Measurements from ENCODE around the gene FBXO30.
A peak's percentile ranks its signal among the peaks of the same experiment; 100 is the strongest.

Gene FBXO30, protein sequence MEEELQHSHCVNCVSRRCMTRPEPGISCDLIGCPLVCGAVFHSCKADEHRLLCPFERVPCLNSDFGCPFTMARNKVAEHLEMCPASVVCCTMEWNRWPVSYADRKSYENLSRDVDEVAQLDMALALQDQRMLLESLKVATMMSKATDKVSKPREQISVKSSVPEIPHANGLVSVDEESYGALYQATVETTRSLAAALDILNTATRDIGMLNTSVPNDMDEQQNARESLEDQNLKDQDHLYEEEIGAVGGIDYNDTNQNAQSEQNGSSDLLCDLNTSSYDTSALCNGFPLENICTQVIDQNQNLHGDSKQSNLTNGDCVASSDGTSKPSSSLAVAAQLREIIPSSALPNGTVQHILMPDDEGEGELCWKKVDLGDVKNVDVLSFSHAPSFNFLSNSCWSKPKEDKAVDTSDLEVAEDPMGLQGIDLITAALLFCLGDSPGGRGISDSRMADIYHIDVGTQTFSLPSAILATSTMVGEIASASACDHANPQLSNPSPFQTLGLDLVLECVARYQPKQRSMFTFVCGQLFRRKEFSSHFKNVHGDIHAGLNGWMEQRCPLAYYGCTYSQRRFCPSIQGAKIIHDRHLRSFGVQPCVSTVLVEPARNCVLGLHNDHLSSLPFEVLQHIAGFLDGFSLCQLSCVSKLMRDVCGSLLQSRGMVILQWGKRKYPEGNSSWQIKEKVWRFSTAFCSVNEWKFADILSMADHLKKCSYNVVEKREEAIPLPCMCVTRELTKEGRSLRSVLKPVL

GRCh38 chr6:145814501-145815308, at the start of gene FBXO30:
TSS of gene FBXO30 (minus strand) at chr6:145814795. CDS start at chr6:145806405, 8,390 bp downstream.
- POLR2A ChIA-PET, result interaction anchor here (0.5 to 2.2 kb wide), 3 partner anchors 15 to 80 kb away, joined by 3 to 16 read pairs (median 4); partner anchors contain the start of gene EPM2A
- no peak for DNase-seq (ENCODE audit: low read depth, low spot score)
- peak within 1 kb of the TSS; percentile 79 for H3K4me3 ChIP-seq (ENCODE audit: low read depth, low read length)
- TF ChIP-seq, protein P1, sequence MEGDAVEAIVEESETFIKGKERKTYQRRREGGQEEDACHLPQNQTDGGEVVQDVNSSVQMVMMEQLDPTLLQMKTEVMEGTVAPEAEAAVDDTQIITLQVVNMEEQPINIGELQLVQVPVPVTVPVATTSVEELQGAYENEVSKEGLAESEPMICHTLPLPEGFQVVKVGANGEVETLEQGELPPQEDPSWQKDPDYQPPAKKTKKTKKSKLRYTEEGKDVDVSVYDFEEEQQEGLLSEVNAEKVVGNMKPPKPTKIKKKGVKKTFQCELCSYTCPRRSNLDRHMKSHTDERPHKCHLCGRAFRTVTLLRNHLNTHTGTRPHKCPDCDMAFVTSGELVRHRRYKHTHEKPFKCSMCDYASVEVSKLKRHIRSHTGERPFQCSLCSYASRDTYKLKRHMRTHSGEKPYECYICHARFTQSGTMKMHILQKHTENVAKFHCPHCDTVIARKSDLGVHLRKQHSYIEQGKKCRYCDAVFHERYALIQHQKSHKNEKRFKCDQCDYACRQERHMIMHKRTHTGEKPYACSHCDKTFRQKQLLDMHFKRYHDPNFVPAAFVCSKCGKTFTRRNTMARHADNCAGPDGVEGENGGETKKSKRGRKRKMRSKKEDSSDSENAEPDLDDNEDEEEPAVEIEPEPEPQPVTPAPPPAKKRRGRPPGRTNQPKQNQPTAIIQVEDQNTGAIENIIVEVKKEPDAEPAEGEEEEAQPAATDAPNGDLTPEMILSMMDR (IDR thresholded peaks at IDR 0.05; ENCODE audit: insufficient read depth, low read length, missing control alignments), result peak; percentile 7
- CTCF ChIA-PET, result interaction anchor here (0.6 to 1.5 kb wide), 4 partner anchors 15 to 729 kb away, joined by 3 to 8 read pairs (median 3); partner anchors contain the start of gene RAB32

GRCh38 chr6:145863988-145864616, 49.5 kb upstream of the FBXO30 start:
- ChIA-PET CTCF (no interaction called here), POLR2A (no interaction called here)
- TF ChIP-seq, protein P1 (IDR thresholded peaks at IDR 0.05; ENCODE audit: insufficient read depth, low read length, missing control alignments), result no peak
- no peak overlapping the region for H3K4me3 ChIP-seq (ENCODE audit: low read depth, low read length)
- no peak for DNase-seq (ENCODE audit: low read depth, low spot score)

- TF ChIP-seq, protein P1 (IDR thresholded peaks at IDR 0.05; ENCODE audit: insufficient read depth, low read length, missing control alignments), result no peak
- no peak overlapping the region for H3K4me3 ChIP-seq (ENCODE audit: low read depth, low read length)
- no peak for DNase-seq (ENCODE audit: low read depth, low spot score)
- ChIA-PET POLR2A (no interaction called here), CTCF (no interaction called here)
Measured at GRCh38 chr6:145863366-145863765, 48.8 kb upstream of the FBXO30 start.

GRCh38 chr6:145860562-145860961, 46.0 kb upstream of the FBXO30 start:
- no peak for DNase-seq (ENCODE audit: low read depth, low spot score)
- ChIA-PET POLR2A (no interaction called here), CTCF (no interaction called here)
- H3K4me3 ChIP-seq (ENCODE audit: low read depth, low read length), result no peak overlapping the region
- TF ChIP-seq, protein P1 (IDR thresholded peaks at IDR 0.05; ENCODE audit: insufficient read depth, low read length, missing control alignments), result no peak

DNA sequence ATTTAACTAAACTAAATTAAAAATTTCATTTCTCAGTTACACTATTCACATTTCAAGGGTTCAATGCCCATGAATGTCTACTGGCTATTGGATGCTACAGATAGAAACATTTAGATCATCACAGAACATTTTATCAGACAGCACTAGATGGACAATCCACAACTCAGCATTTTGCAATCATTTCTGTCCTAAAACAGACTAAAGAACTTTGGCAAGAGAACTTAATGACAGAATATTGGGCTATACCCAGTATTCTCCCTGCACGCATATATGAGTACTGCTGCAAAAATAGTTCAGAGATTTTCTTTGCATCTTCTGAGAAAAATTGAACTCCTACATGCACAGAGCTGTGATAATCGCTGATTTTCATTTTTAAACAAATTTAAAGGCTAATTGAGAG, 36.1 kb upstream of the FBXO30 start:
- POLR2A ChIA-PET, result no interaction called here
- DNase-seq (ENCODE audit: low read depth, low spot score), result no peak
- TF ChIP-seq, protein P1 (IDR thresholded peaks at IDR 0.05; ENCODE audit: insufficient read depth, low read length, missing control alignments), result no peak
- H3K4me3 ChIP-seq (ENCODE audit: low read depth, low read length), result no peak overlapping the region
- CTCF ChIA-PET, result no interaction called here
